Measurements from ENCODE around the gene C20orf173. TPM values are rescaled to one million over a fixed set of nuclear protein-coding genes. Genes with fewer than 3 reads are reported as not detected.
A peak's percentile ranks its signal among the peaks of the same experiment; 100 is the strongest.
"Not testable (repeated sequence)": the region's sequence is repeated elsewhere in the genome, so short reads cannot be mapped to it uniquely, and the experiment has no call there.

Gene C20orf173
- total RNA-seq = not detected in 2 replicates

- DNase-seq (ENCODE audit: low read depth) = no peak
These were observed at the start of gene C20orf173 for GRCh38 chr20:35529552-35529951. Gene C20orf173 (minus strand): TSS chr20:35529652. CDS start chr20:35529373, 279 bp downstream.

- no peak for DNase-seq (ENCODE audit: low read depth)
These were observed 49.7 kb upstream of the C20orf173 start for GRCh38 chr20:35579196-35579595.

- DNase-seq (ENCODE audit: low read depth) = no peak
These were observed 49.0 kb upstream of the C20orf173 start for GRCh38 chr20:35578469-35578868.

GRCh38 chr20:35576816-35577215 is 47.4 kb upstream of the C20orf173 start:
- DNase-seq (ENCODE audit: low read depth) = no peak

- no peak for DNase-seq (ENCODE audit: low read depth)
These were observed 46.5 kb upstream of the C20orf173 start for GRCh38 chr20:35575958-35576357.

- no peak for DNase-seq (ENCODE audit: low read depth)
These were observed 43.4 kb upstream of the C20orf173 start for GRCh38 chr20:35572838-35573237.

GRCh38 chr20:35571555-35571954 is 42.1 kb upstream of the C20orf173 start:
- DNase-seq (ENCODE audit: low read depth) = no peak

GRCh38 chr20:35568645-35569044 is 39.2 kb upstream of the C20orf173 start:
- peak; percentile 19 for DNase-seq (ENCODE audit: low read depth)

- DNase-seq (ENCODE audit: low read depth) = no peak
These were observed 35.5 kb upstream of the C20orf173 start for GRCh38 chr20:35564905-35565304.

- DNase-seq (ENCODE audit: low read depth) = no peak
These were observed 34.4 kb upstream of the C20orf173 start for GRCh38 chr20:35563834-35564233.

GRCh38 chr20:35562541-35563110 is 33.2 kb upstream of the C20orf173 start:
- no peak for DNase-seq (ENCODE audit: low read depth)

GRCh38 chr20:35561671-35562070 is 32.2 kb upstream of the C20orf173 start:
- no peak for DNase-seq (ENCODE audit: low read depth)

GRCh38 chr20:35561268-35561667 is 31.8 kb upstream of the C20orf173 start:
- peak; percentile 69 for DNase-seq (ENCODE audit: low read depth)

GRCh38 chr20:35560541-35560940 is 31.1 kb upstream of the C20orf173 start:
- no peak for DNase-seq (ENCODE audit: low read depth)

- DNase-seq (ENCODE audit: low read depth) = no peak
These were observed 30.7 kb upstream of the C20orf173 start for GRCh38 chr20:35560105-35560511.

- DNase-seq (ENCODE audit: low read depth) = no peak
These were observed 29.7 kb upstream of the C20orf173 start for GRCh38 chr20:35559042-35559693.

- no peak for DNase-seq (ENCODE audit: low read depth)
These were observed 29.0 kb upstream of the C20orf173 start for GRCh38 chr20:35558451-35558850.

- no peak for DNase-seq (ENCODE audit: low read depth)
These were observed 27.4 kb upstream of the C20orf173 start for GRCh38 chr20:35556871-35557270.

- DNase-seq (ENCODE audit: low read depth) = no peak
These were observed 26.6 kb upstream of the C20orf173 start for GRCh38 chr20:35555951-35556645.

- DNase-seq (ENCODE audit: low read depth) = not testable (repeated sequence)
These were observed 26.0 kb upstream of the C20orf173 start for GRCh38 chr20:35555461-35555860.

- DNase-seq (ENCODE audit: low read depth) = no peak
These were observed 23.5 kb upstream of the C20orf173 start for GRCh38 chr20:35552914-35553313.

GRCh38 chr20:35551503-35551902 is 22.1 kb upstream of the C20orf173 start:
- no peak for DNase-seq (ENCODE audit: low read depth)

- DNase-seq (ENCODE audit: low read depth) = no peak
These were observed 17.9 kb upstream of the C20orf173 start for GRCh38 chr20:35547329-35547728.

All from renal cortical epithelial cell (primary cell).